HG03575 (cell line): ENCODE data around the gene IER3.

Experiments used
- ATAC-seq: cut with Tn5 transposase; IDR thresholded peaks from one replicate; pipeline ENCODE4 v1.9.1; 2021; ENCODE audit not compliant: unreplicated experiment, insufficient number of reproducible peaks, low FRiP score; ENCODE audit errors: extremely low read depth

IER3 gene

GRCh38 chr6:30744054-30744805 is at the start of gene IER3:
Gene IER3 (minus strand): TSS chr6:30744547. CDS start chr6:30744518, 29 bp downstream.
- no peak for ATAC-seq

GRCh38 chr6:30793521-30794194 is 49.3 kb upstream of the IER3 start:
- ATAC-seq: peak; percentile 63

- no peak for ATAC-seq
Observed at GRCh38 chr6:30792786-30793185, 48.4 kb upstream of the IER3 start.

- ATAC-seq: no peak
Observed at GRCh38 chr6:30790724-30791383, 46.5 kb upstream of the IER3 start.

- ATAC-seq: no peak
Observed at GRCh38 chr6:30789606-30790005, 45.3 kb upstream of the IER3 start.

GRCh38 chr6:30787954-30788353 is 43.6 kb upstream of the IER3 start:
- ATAC-seq: no peak

GRCh38 chr6:30782425-30783014 is 38.2 kb upstream of the IER3 start:
- ATAC-seq: no peak

GRCh38 chr6:30781743-30782424 is 37.5 kb upstream of the IER3 start:
- no peak for ATAC-seq

GRCh38 chr6:30781395-30781742 is 37.0 kb upstream of the IER3 start:
- ATAC-seq: no peak

GRCh38 chr6:30780642-30780920 is 36.2 kb upstream of the IER3 start:
- no peak for ATAC-seq

- ATAC-seq: no peak
Observed at GRCh38 chr6:30779850-30780641, 35.7 kb upstream of the IER3 start.

GRCh38 chr6:30778001-30778635 is 33.8 kb upstream of the IER3 start:
- ATAC-seq: no peak

GRCh38 chr6:30777155-30777485 is 32.8 kb upstream of the IER3 start:
- ATAC-seq: no peak

GRCh38 chr6:30776390-30777154 is 32.2 kb upstream of the IER3 start:
- no peak for ATAC-seq

GRCh38 chr6:30775104-30775503 is 30.8 kb upstream of the IER3 start:
- ATAC-seq: no peak

- no peak for ATAC-seq
Observed at GRCh38 chr6:30774701-30775100, 30.4 kb upstream of the IER3 start.

GRCh38 chr6:30770592-30770991 is 26.2 kb upstream of the IER3 start:
- ATAC-seq: no peak
